ENCODE measurements around the gene GAL3ST3.

GAL3ST3 gene

GRCh38 chr11:66068923-66069714, 20.2 kb upstream of the GAL3ST3 start:
- peak; percentile 66 for DNase-seq

- peak; percentile 86 for DNase-seq
These were observed 19.3 kb upstream of the GAL3ST3 start for GRCh38 chr11:66068154-66068821.

DNA sequence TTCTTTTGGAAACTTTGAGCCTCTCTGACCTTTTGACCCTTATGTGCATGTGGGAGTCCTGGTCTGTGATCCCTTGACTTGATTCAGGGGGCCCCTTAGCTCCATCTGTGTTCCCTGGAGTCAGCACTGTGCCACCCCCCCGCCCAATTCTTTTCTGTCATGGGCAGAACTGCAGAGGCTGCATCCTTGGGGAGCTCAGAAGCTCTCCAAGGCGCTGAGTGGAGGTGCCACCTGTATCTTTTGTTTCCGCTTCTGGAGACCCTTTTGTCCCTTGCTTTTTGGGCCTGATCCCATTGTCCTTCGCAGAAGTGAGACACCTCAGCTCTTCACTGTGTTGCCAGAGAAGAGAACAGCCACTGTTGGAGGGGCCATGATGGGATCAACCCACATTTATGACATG, 18.7 kb upstream of the GAL3ST3 start:
- DNase-seq = no peak

GRCh38 chr11:66066751-66067150, 17.8 kb upstream of the GAL3ST3 start:
- peak; percentile 21 for DNase-seq

DNA sequence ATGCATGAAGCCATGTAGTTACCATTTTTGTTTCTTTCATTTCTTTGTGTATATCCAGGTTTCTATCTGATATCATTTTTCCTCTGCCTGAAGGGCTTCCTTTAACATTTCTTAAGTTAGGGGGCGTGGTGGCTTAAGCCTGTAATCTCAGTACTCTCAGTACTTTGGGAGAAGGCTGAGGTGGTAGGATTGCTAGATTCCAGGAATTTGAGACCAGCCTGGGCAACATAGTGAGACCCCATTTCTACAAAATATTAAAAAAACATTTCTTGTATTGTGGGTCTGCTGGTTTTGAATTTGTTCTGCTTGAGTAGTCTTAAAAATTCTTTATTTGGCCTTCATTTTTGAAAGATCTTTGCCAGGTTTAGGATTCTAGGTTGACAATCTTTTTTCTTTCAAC, 15.6 kb upstream of the GAL3ST3 start:
- DNase-seq = no peak

- DNase-seq = peak; percentile 18
These were observed 14.9 kb upstream of the GAL3ST3 start for GRCh38 chr11:66063900-66064299.

DNA sequence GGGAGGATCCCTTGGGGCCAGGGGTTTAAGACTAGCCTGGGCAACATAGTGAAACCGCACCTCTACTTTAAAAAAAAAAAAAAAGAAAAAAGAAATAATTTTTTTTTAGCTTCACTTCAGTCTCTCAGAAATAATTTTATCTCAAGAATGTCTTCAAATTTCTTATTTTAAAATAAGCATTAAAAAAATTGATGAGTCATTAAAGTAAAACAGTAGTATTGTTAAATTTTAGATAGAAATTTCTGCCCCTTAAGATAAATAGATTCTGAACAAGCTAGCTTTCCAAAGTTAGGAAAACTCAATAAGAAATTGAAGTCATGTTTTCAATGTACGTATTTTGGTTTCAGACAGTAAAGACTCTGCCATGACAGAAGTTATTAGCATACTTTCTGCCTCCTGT, 13.4 kb upstream of the GAL3ST3 start:
- no peak for DNase-seq

- DNase-seq = no peak
These were observed 12.3 kb upstream of the GAL3ST3 start for GRCh38 chr11:66061268-66061667.

GRCh38 chr11:66059966-66060680, 11.2 kb upstream of the GAL3ST3 start:
- DNase-seq = no peak

GRCh38 chr11:66056501-66056900, 7.5 kb upstream of the GAL3ST3 start:
- no peak for DNase-seq

GRCh38 chr11:66055021-66055420, 6.1 kb upstream of the GAL3ST3 start:
- DNase-seq = no peak

- no peak for DNase-seq
These were observed 3.7 kb upstream of the GAL3ST3 start for GRCh38 chr11:66052664-66052982.

DNA sequence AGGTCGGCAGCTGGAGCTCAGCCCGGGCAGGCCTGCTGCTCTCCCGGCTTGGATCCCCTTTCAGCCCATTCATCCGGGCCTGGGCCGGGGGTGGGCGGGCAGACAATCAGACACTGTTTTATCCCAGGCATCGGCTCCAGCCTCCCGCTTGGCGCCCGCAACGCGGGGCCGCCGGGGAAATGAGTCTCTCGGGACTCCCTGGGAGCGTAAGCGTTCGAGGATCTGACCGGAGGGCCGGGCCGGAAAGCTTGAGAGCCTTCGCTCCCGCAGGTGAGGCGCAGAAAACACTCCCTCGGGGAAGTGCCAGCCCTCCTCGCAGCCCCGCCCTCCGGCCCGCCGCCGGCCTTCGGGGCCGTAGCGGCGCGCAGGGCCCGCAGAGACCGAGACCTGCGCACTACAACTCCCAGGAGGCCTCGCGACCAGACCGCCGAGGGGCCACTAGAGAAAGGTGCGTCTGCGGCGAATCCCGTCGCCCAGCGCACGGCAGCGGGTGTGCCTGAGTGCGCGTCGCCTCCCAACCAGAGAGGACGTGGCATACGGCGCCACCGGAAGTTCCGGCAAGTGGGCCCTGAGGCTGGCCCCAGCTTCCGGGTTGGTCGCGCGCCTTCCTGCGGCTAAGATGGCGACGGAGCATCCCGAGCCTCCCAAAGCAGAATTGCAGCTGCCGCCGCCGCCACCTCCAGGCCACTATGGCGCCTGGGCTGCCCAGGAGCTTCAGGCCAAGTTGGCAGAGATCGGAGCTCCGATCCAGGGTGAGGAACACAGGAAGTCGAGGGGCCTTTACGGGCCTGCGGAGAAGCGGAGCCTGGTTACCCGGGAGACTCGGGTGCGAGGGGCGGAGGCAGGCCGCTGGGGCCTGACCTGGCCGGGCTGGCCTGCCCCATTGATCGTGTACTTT, 3.1 kb upstream of the GAL3ST3 start, which contains the start of gene SF3B2:
Gene SF3B2, plus strand, starts transcription at position 599 of the 898 bp plus-strand sequence. Its CDS starts 21 bp downstream, at position 620.
- DNase-seq = peak; percentile 95

- no peak for DNase-seq
These were observed 2.4 kb upstream of the GAL3ST3 start for GRCh38 chr11:66051371-66051765.

GRCh38 chr11:66050581-66051231, 1.7 kb upstream of the GAL3ST3 start:
- DNase-seq = no peak

- no peak for DNase-seq
These were observed 1.2 kb downstream of the GAL3ST3 start for GRCh38 chr11:66047541-66048365.

DNA sequence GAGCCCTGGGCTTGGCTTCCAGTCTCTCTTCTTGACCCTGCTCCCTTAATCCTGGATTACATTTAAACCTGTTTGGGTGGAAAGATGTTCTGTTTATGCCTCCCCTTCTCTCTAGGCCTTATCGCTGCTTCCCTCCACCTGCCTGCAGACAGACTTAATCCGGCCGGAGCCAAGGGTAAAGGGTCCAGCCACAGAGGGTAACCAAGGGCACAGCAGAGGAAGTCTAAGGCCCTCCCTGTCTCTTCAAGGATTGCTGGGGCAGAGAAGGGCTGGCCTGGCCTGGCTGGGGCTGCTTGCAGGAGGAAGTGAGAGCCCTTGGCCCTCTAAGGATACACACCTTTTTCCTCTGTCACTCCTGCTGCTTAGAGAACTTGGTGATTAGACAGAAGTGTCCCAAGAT, 2.1 kb downstream of the GAL3ST3 start:
- no peak for DNase-seq

- DNase-seq = peak; percentile 92
These were observed 3.8 kb downstream of the GAL3ST3 start for GRCh38 chr11:66045177-66045639.

DNA sequence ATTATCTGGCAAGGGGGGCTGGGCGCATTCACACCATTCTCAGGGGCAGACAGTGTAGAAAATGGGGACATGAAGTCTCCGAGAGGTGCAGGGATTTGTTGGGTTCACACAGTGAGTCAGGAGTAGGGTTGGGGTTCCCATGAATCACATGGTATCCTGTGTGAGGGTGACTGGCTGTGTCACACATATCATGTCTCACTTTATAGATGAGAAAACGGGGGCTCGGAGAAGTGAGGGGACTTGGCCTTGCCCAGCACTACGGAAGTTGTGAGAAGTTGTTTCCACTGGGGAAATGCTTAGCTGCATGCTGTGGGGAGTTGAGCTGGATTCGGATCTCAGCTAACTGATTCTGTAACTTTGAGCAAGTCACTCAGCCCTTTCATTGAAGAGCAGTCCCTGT, 4.2 kb downstream of the GAL3ST3 start:
- no peak for DNase-seq

GRCh38 chr11:66042996-66043906, 5.7 kb downstream of the GAL3ST3 start:
- DNase-seq = no peak

Measured in stimulated activated CD8-positive, alpha-beta memory T cell treated with anti-CD3 and anti-CD28 coated beads, Interleukin-4, amount 100 ng/mL, for 48 hours (primary cell).